ENCODE results near the gene ABCC3.
"Not testable (repeated sequence)": the region's sequence is repeated elsewhere in the genome, so short reads cannot be mapped to it uniquely, and the experiment has no call there.

Gene ABCC3

GRCh38 chr17:50687200-50688066 lies 52.8 kb downstream of the ABCC3 start:
- no peak for DNase-seq

- no peak for DNase-seq
Observed at GRCh38 chr17:50688245-50688644, 53.6 kb downstream of the ABCC3 start.

- no peak for DNase-seq
Observed at GRCh38 chr17:50689251-50689650, 54.6 kb downstream of the ABCC3 start.

- no peak for DNase-seq
Observed at GRCh38 chr17:50689956-50690886, 55.5 kb downstream of the ABCC3 start.

- no peak for DNase-seq
Observed at GRCh38 chr17:50690887-50691549, 56.3 kb downstream of the ABCC3 start.

GRCh38 chr17:50691550-50692447 lies 57.1 kb downstream of the ABCC3 start:
- DNase-seq: no peak

GRCh38 chr17:50692448-50693035 lies 57.9 kb downstream of the ABCC3 start:
- no peak for DNase-seq

GRCh38 chr17:50693036-50693682 lies 58.5 kb downstream of the ABCC3 start:
- DNase-seq: no peak

- no peak for DNase-seq
Observed at GRCh38 chr17:50696365-50696879, 61.7 kb downstream of the ABCC3 start.

- no peak for DNase-seq
Observed at GRCh38 chr17:50697062-50697461, 62.4 kb downstream of the ABCC3 start.

- no peak for DNase-seq
Observed at GRCh38 chr17:50697663-50698272, 63.1 kb downstream of the ABCC3 start.

GRCh38 chr17:50699410-50699809 lies 64.7 kb downstream of the ABCC3 start:
- no peak for DNase-seq

- no peak for DNase-seq
Observed at GRCh38 chr17:50703162-50703561, 68.5 kb downstream of the ABCC3 start.

- peak; percentile 87 for DNase-seq
Observed at GRCh38 chr17:50707289-50708049, 72.8 kb downstream of the ABCC3 start, which contains the start of gene ANKRD40. TSS of gene ANKRD40 (minus strand) at chr17:50707914. CDS start at chr17:50707654, 260 bp downstream.

GRCh38 chr17:50708050-50709000 lies 73.6 kb downstream of the ABCC3 start:
- DNase-seq: peak; percentile 72

GRCh38 chr17:50709053-50709452 lies 74.4 kb downstream of the ABCC3 start:
- DNase-seq: not testable (repeated sequence)

- no peak for DNase-seq
Observed at GRCh38 chr17:50710025-50710424, 75.3 kb downstream of the ABCC3 start.

GRCh38 chr17:50710650-50711049 lies 76.0 kb downstream of the ABCC3 start:
- DNase-seq: no peak
